Anterior cingulate cortex (tissue), 58 donors: ENCODE results near the gene SLC16A11.
A peak's percentile ranks its signal among the peaks of the same experiment; 100 is the strongest.
"Not testable (repeated sequence)": the region's sequence is repeated elsewhere in the genome, so short reads cannot be mapped to it uniquely, and the experiment has no call there.

Source experiments
- DNase-seq, 58 donors: peaks; one replicate each; lab custom pipeline; 2025; lab: John Stamatoyannopoulos, UW

Gene SLC16A11

GRCh38 chr17:7060165-7060891, 16.4 kb upstream of the SLC16A11 start:
- DNase-seq: peak in 1 of 58 donors; percentile 14

GRCh38 chr17:7058831-7059447, 15.0 kb upstream of the SLC16A11 start:
- DNase-seq: no peak

- DNase-seq: no peak
Measured at GRCh38 chr17:7056386-7056785, 12.5 kb upstream of the SLC16A11 start.

GRCh38 chr17:7050583-7050982, 6.7 kb upstream of the SLC16A11 start:
- DNase-seq: not testable (repeated sequence)

GRCh38 chr17:7048968-7049367, 5.1 kb upstream of the SLC16A11 start:
- DNase-seq: no peak

- DNase-seq: no peak
Measured at GRCh38 chr17:7047566-7047965, 3.7 kb upstream of the SLC16A11 start.

GRCh38 chr17:7046725-7047397, 3.0 kb upstream of the SLC16A11 start:
- peak in 3 of 58 donors; percentile 10 to 24 (median 20) for DNase-seq

- DNase-seq: peak in 30 of 58 donors; percentile 10 to 65 (median 27)
Measured at GRCh38 chr17:7046127-7046724, 2.3 kb upstream of the SLC16A11 start.

GRCh38 chr17:7045492-7046126, 1.7 kb upstream of the SLC16A11 start:
- DNase-seq: peak in 5 of 58 donors; percentile 5 to 55 (median 17)

- DNase-seq: no peak
Measured at GRCh38 chr17:7043182-7043496, 753 bp downstream of the SLC16A11 start.

GRCh38 chr17:7042501-7043181, 1.3 kb downstream of the SLC16A11 start:
- peak in 1 of 58 donors; percentile 8 for DNase-seq

GRCh38 chr17:7041607-7042500, 2.0 kb downstream of the SLC16A11 start:
- no peak for DNase-seq

- no peak for DNase-seq
Measured at GRCh38 chr17:7039832-7040231, 4.1 kb downstream of the SLC16A11 start.

- no peak for DNase-seq
Measured at GRCh38 chr17:7038025-7038862, 5.6 kb downstream of the SLC16A11 start.

- DNase-seq: peak; percentile 44 to 98 (median 91)
Measured at GRCh38 chr17:7035591-7036368, 8.1 kb downstream of the SLC16A11 start, which contains the start of gene SLC16A13. TSS of gene SLC16A13 (plus strand) at chr17:7036015. CDS start at chr17:7036383, 368 bp downstream.

- DNase-seq: no peak
Measured at GRCh38 chr17:7034955-7035590, 8.8 kb downstream of the SLC16A11 start.

GRCh38 chr17:7029659-7030058, 14.2 kb downstream of the SLC16A11 start:
- DNase-seq: no peak
